Measurements from ENCODE around the gene SH3D19.

SH3D19 gene

GRCh38 chr4:151325111-151325948, at the start of gene SH3D19:
SH3D19 (minus strand) TSS chr4:151325605; CDS start chr4:151325352, 253 bp downstream.
- Mint-ChIP-seq H3K27ac (peak within 1 kb of the TSS; percentile 64 to 96 (median 92)), H3K9me3 (peaks cover 3% of the 10 kb centered on the region), H3K4me1 (peaks cover 22% of the 10 kb centered on the region), H3K27me3 (ENCODE audit: low read depth) (peaks cover 12% of the 10 kb centered on the region), H3K36me3 (ENCODE audit: low read depth) (no peaks in the 10 kb centered on the region), H3K4me3 (peak within 1 kb of the TSS; percentile 91 to 97 (median 97))
- TF ChIP-seq CTCF (IDR thresholded peaks at IDR 0.05; ENCODE audit: unreplicated experiment in 3 of 3), result no peak

GRCh38 chr4:151362404-151363164, 37.2 kb upstream of the SH3D19 start:
- Mint-ChIP-seq H3K27ac (no peak overlapping the region), H3K36me3 (ENCODE audit: low read depth) (no peaks in the 10 kb centered on the region), H3K9me3 (no peaks in the 10 kb centered on the region), H3K4me3 (no peak overlapping the region), H3K4me1 (no peaks in the 10 kb centered on the region), H3K27me3 (ENCODE audit: low read depth) (no peaks in the 10 kb centered on the region)
- TF ChIP-seq CTCF (IDR thresholded peaks at IDR 0.05; ENCODE audit: unreplicated experiment in 3 of 3), result peak; percentile 94 to 98 (median 97)

- Mint-ChIP-seq H3K27ac (no peak overlapping the region), H3K4me3 (no peak overlapping the region), H3K4me1 (no peaks in the 10 kb centered on the region), H3K27me3 (ENCODE audit: low read depth) (no peaks in the 10 kb centered on the region), H3K9me3 (no peaks in the 10 kb centered on the region), H3K36me3 (ENCODE audit: low read depth) (no peaks in the 10 kb centered on the region)
- no peak for TF ChIP-seq CTCF (IDR thresholded peaks at IDR 0.05; ENCODE audit: unreplicated experiment in 3 of 3)
These were observed 36.6 kb upstream of the SH3D19 start for GRCh38 chr4:151361966-151362365.

- Mint-ChIP-seq H3K27ac (no peak overlapping the region), H3K36me3 (ENCODE audit: low read depth) (no peaks in the 10 kb centered on the region), H3K4me3 (no peak overlapping the region), H3K9me3 (no peaks in the 10 kb centered on the region), H3K4me1 (no peaks in the 10 kb centered on the region), H3K27me3 (ENCODE audit: low read depth) (no peaks in the 10 kb centered on the region)
- no peak for TF ChIP-seq CTCF (IDR thresholded peaks at IDR 0.05; ENCODE audit: unreplicated experiment in 3 of 3)
These were observed 35.7 kb upstream of the SH3D19 start for GRCh38 chr4:151361126-151361525.

- TF ChIP-seq CTCF (IDR thresholded peaks at IDR 0.05; ENCODE audit: unreplicated experiment in 3 of 3), result no peak
- Mint-ChIP-seq H3K27me3 (ENCODE audit: low read depth) (no peaks in the 10 kb centered on the region), H3K4me1 (no peaks in the 10 kb centered on the region)
These were observed 34.2 kb upstream of the SH3D19 start for GRCh38 chr4:151359576-151359975.

More at GRCh38 chr4:151359576-151359975, 34.2 kb upstream of the SH3D19 start:
- Mint-ChIP-seq H3K9me3 (no peaks in the 10 kb centered on the region), H3K36me3 (ENCODE audit: low read depth) (no peaks in the 10 kb centered on the region), H3K27ac (no peak overlapping the region), H3K4me3 (no peak overlapping the region)

All from nephron (organoid).